ENCODE measurements around the gene R3HCC1L. TPM values are rescaled to one million over a fixed set of nuclear protein-coding genes. Genes with fewer than 3 reads are reported as not detected.

The R3HCC1L gene
- total and polyA plus RNA-seq, 10 of the 15 experiments (the other 5 are each of a cell fraction or from before 2014, with no cell fraction given): 11.3 to 20.3 (median 15.3) TPM

DNA sequence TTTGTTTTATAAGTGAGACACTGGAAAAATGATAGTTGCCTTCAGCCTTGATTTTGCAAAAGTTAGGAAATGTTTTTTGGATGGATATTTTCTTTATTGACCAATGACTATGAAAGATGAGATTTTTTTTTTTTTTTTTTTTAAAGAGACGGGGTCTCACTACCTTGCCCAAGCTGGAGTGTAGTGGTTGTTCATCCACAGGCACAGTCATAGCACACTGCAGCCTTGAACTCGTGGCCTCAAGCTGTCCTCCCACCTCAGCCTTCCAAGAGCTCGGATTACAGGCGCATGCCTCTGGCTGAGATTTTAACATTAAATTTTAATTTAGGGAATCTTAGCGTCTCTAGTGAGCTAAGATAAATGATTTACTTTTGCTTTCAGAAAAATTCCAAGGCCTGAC lies 67.3 kb downstream of the R3HCC1L start:
- no peak for FAIRE-seq
- no peak for DNase-seq (ENCODE audit: low read depth, low spot score)
- 96% methylated on average over 5 of the region's 5 CpGs for WGBS (ENCODE audit: insufficient coverage, insufficient replicate concordance, low lambda C conversion rate, missing lambda C conversion rate)

More for the DNA sequence above, 67.3 kb downstream of the R3HCC1L start:
- Histone ChIP-seq H3K27me3 (replicated peaks in 1 of 2; ENCODE audit: control insufficient read depth in 2 of 2, insufficient read depth in 2 of 2, low read length in 1 of 2) (no peaks in the 10 kb centered on the region), H2AFZ (ENCODE audit: control insufficient read depth, low read depth, low read length) (no peak overlapping the region), H3K4me2 (ENCODE audit: control insufficient read depth, insufficient read depth) (no peak overlapping the region), H4K20me1 (ENCODE audit: control insufficient read depth, insufficient read depth) (no peaks in the 10 kb centered on the region), H3K79me2 (ENCODE audit: control insufficient read depth, insufficient read depth, low read length) (no peaks in the 10 kb centered on the region), H3K36me3 (ENCODE audit: control insufficient read depth in 2 of 2, insufficient read depth in 2 of 2, low read length in 1 of 2) (no peaks in the 10 kb centered on the region), H3K27ac (ENCODE audit: control insufficient read depth, insufficient read depth) (no peak overlapping the region), H3K4me1 (ENCODE audit: control insufficient read depth, insufficient read depth, low read length) (no peaks in the 10 kb centered on the region), H3K9ac (ENCODE audit: control insufficient read depth, insufficient read depth, low read length) (no peak overlapping the region), H3K9me3 (replicated peaks; ENCODE audit: control insufficient read depth, insufficient read depth, low read length) (no peaks in the 10 kb centered on the region), H3K4me3 (no peak overlapping the region)
- TF ChIP-seq MEF2A (IDR thresholded peaks at IDR 0.05; ENCODE audit: insufficient read depth, low read depth, low read length) (no peak), TBL1XR1 (IDR thresholded peaks at IDR 0.05; ENCODE audit: low read depth, low read length) (no peak), ZNF207 (IDR thresholded peaks at IDR 0.05; ENCODE audit: borderline replicate concordance) (no peak), ESRRA (IDR thresholded peaks at IDR 0.05; ENCODE audit: low read length) (no peak), KDM1A (IDR thresholded peaks at IDR 0.05; ENCODE audit: borderline replicate concordance) (no peak), ZSCAN29 (IDR thresholded peaks at IDR 0.05) (no peak)
- TF ChIP-seq, protein P1, sequence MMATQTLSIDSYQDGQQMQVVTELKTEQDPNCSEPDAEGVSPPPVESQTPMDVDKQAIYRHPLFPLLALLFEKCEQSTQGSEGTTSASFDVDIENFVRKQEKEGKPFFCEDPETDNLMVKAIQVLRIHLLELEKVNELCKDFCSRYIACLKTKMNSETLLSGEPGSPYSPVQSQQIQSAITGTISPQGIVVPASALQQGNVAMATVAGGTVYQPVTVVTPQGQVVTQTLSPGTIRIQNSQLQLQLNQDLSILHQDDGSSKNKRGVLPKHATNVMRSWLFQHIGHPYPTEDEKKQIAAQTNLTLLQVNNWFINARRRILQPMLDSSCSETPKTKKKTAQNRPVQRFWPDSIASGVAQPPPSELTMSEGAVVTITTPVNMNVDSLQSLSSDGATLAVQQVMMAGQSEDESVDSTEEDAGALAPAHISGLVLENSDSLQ (IDR thresholded peaks at IDR 0.05): no peak
- TF ChIP-seq, protein P2, sequence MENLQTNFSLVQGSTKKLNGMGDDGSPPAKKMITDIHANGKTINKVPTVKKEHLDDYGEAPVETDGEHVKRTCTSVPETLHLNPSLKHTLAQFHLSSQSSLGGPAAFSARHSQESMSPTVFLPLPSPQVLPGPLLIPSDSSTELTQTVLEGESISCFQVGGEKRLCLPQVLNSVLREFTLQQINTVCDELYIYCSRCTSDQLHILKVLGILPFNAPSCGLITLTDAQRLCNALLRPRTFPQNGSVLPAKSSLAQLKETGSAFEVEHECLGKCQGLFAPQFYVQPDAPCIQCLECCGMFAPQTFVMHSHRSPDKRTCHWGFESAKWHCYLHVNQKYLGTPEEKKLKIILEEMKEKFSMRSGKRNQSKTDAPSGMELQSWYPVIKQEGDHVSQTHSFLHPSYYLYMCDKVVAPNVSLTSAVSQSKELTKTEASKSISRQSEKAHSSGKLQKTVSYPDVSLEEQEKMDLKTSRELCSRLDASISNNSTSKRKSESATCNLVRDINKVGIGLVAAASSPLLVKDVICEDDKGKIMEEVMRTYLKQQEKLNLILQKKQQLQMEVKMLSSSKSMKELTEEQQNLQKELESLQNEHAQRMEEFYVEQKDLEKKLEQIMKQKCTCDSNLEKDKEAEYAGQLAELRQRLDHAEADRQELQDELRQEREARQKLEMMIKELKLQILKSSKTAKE (IDR thresholded peaks at IDR 0.05; ENCODE audit: low read depth, poor library complexity, severe bottlenecking): no peak
- TF ChIP-seq, protein P3, sequence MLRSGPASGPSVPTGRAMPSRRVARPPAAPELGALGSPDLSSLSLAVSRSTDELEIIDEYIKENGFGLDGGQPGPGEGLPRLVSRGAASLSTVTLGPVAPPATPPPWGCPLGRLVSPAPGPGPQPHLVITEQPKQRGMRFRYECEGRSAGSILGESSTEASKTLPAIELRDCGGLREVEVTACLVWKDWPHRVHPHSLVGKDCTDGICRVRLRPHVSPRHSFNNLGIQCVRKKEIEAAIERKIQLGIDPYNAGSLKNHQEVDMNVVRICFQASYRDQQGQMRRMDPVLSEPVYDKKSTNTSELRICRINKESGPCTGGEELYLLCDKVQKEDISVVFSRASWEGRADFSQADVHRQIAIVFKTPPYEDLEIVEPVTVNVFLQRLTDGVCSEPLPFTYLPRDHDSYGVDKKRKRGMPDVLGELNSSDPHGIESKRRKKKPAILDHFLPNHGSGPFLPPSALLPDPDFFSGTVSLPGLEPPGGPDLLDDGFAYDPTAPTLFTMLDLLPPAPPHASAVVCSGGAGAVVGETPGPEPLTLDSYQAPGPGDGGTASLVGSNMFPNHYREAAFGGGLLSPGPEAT (IDR thresholded peaks at IDR 0.05; ENCODE audit: low read depth): no peak
- CTCF ChIA-PET: interaction anchor here (0.6 kb wide), 1 partner anchor 629 kb away, joined by 3 read pairs; no protein-coding TSS in a partner anchor
- ATAC-seq: no peak
- in situ Hi-C loops (cut with MboI) (no loop called here), intact Hi-C loops (cut with micrococcal nuclease; ENCODE audit: unreplicated experiment) (no loop called here)
- POLR2A ChIA-PET: no interaction called here
- no TSS peak for BruUV-seq (replicated peaks)
- RAD21 ChIA-PET (ENCODE audit: unreplicated experiment): no interaction called here
- SMC1A ChIA-PET (ENCODE audit: uncharacterized antibody, unreplicated experiment): interaction anchor here (0.7 kb wide), 1 partner anchor 265 kb away, joined by 3 read pairs; no protein-coding TSS in a partner anchor
